Fibroblast of the aortic adventitia (primary cell): Measurements from ENCODE around the gene PRKAG2. TPM values are rescaled to one million over a fixed set of nuclear protein-coding genes. Genes with fewer than 3 reads are reported as not detected.

ENCODE experiments used
- DNase-seq: peaks from one replicate; pipeline ENCODE4 v3.0.0-alpha.2; 2010; ENCODE audit warnings: low read depth
- H3K4me3 ChIP-seq: 2 replicates; pipeline ENCODE4 v1.5.1; 2011; ENCODE audit warnings: low read depth, mild to moderate bottlenecking, control low read depth, low read length, moderate library complexity
- CTCF ChIP-seq: IDR thresholded peaks from 2 replicates; pipeline ENCODE4 v1.5.1; 2011; ENCODE audit warnings: mild to moderate bottlenecking, low read length, control low read depth, inconsistent platforms; ENCODE audit not compliant: insufficient read depth
- total RNA-seq: library from RNA; depleted of rRNA; stranded (reverse); fragments of >200 nt; gene quantifications from 2 replicates; pipeline ENCODE4 v1.2.3, GENCODE V29; 2012; ENCODE audit warnings: low replicate concordance

The PRKAG2 gene
- total RNA-seq, 1 donor, result 10.0 TPM

- no peak overlapping the region for H3K4me3 ChIP-seq
- DNase-seq, result no peak
- TF ChIP-seq CTCF, result no peak
Measured at GRCh38 chr7:151608031-151608551, 268.8 kb downstream of the PRKAG2 start.

GRCh38 chr7:151607464-151607867 is 269.4 kb downstream of the PRKAG2 start:
- no peak overlapping the region for H3K4me3 ChIP-seq
- DNase-seq, result peak; percentile 12
- no peak for TF ChIP-seq CTCF

GRCh38 chr7:151603951-151604350 is 273.0 kb downstream of the PRKAG2 start:
- TF ChIP-seq CTCF, result no peak
- no peak for DNase-seq
- H3K4me3 ChIP-seq, result no peak overlapping the region

GRCh38 chr7:151601521-151602305 is 275.2 kb downstream of the PRKAG2 start:
- TF ChIP-seq CTCF, result no peak
- DNase-seq, result no peak

GRCh38 chr7:151600331-151600730 is 276.6 kb downstream of the PRKAG2 start:
- DNase-seq, result no peak
- TF ChIP-seq CTCF, result no peak
- no peak overlapping the region for H3K4me3 ChIP-seq

More at GRCh38 chr7:151601521-151602305, 275.2 kb downstream of the PRKAG2 start:
- H3K4me3 ChIP-seq, result no peak overlapping the region

- peak; percentile 21 for TF ChIP-seq CTCF
- peak; percentile 94 for DNase-seq
- H3K4me3 ChIP-seq, result no peak overlapping the region
Measured at GRCh38 chr7:151599401-151600227, 277.3 kb downstream of the PRKAG2 start.
